Left lung (tissue), 10 donors: ENCODE data around the gene ARL4D. TPM values are rescaled to one million over a fixed set of nuclear protein-coding genes. Genes with fewer than 3 reads are reported as not detected.
"Not testable (repeated sequence)": the region's sequence is repeated elsewhere in the genome, so short reads cannot be mapped to it uniquely, and the experiment has no call there.

Experiments
- ATAC-seq: fragments of 200-7000 bp; cut with Tn5 transposase; one replicate; pipeline ENCODE4 v1.9.1; 2020; ENCODE audit warnings: moderate library complexity
- DNase-seq, 4 donors: peaks; one replicate each; pipeline ENCODE4 v3.0.0-alpha.2; 2013 to 2020
- H3K27ac ChIP-seq, 2 donors: fragments of 200-600 bp; sonication (generic) in 1 of 2; one replicate each; pipeline versions ENCODE4 v1.5.0 to v1.8.0; 2020 to 2021
- H3K27me3 ChIP-seq, 2 donors: fragments of 200-600 bp; sonication (generic) in 1 of 2; one replicate each; pipeline versions ENCODE4 v1.5.0 to v1.8.0; 2020 to 2021
- H3K36me3 ChIP-seq, 2 donors: fragments of 200-600 bp; sonication (generic) in 1 of 2; one replicate each; pipeline versions ENCODE4 v1.5.0 to v1.8.0; 2020 to 2021
- H3K4me1 ChIP-seq, 2 donors: fragments of 200-600 bp; one replicate each; pipeline ENCODE4 v1.8.0; 2021
- H3K4me3 ChIP-seq, 2 donors: fragments of 200-600 bp; sonication (generic) in 1 of 2; one replicate each; pipeline versions ENCODE4 v1.5.0 to v1.8.0; 2020 to 2021; ENCODE audit warnings: mild to moderate bottlenecking in 1 of 2
- H3K9me3 ChIP-seq, 2 donors: fragments of 200-600 bp; sonication (generic) in 1 of 2; one replicate each; pipeline versions ENCODE4 v1.5.0 to v1.8.0; 2020 to 2021
- intact Hi-C, 2 donors: fragments of 100-400 bp; cut with DNase I; formaldehyde crosslinking; loops; one replicate each; pipeline versions ENCODE4 v1.11.2 to v1.14.2; 2022
- polyA plus RNA-seq, 6 donors: library from polyadenylated mRNA; unstranded; fragments of 120-200 nt; gene quantifications; one replicate each; pipeline ENCODE4 v1.2.1, GENCODE V29; 2013; ENCODE audit not compliant: insufficient read length in 6 of 6
- total RNA-seq, 2 donors: library from RNA; stranded (reverse); fragmentation: NEBNext Ultra II Directional; extraction: Animal tissue kit (Norgen Biotek cat#: 25700); gene quantifications; one replicate each; pipeline ENCODE4 v1.2.1, GENCODE V29; 2021
- TF ChIP-seq, protein P1 (sequence below), 2 donors: fragments of 200-600 bp; sonication (generic) in 1 of 2; IDR thresholded peaks; one replicate each; pipeline versions ENCODE4 v1.5.0 to v1.8.0; 2021; ENCODE audit warnings: antibody characterized with exemption in 2 of 2
- donor health status: DM: no; HTN: yes; CAD: no.
- donor health status: DM: no; HTN: no; CAD: no.

Gene ARL4D
- total and polyA plus RNA-seq, 8 donors = 5.9 to 13.0 (median 9.7) TPM

DNA sequence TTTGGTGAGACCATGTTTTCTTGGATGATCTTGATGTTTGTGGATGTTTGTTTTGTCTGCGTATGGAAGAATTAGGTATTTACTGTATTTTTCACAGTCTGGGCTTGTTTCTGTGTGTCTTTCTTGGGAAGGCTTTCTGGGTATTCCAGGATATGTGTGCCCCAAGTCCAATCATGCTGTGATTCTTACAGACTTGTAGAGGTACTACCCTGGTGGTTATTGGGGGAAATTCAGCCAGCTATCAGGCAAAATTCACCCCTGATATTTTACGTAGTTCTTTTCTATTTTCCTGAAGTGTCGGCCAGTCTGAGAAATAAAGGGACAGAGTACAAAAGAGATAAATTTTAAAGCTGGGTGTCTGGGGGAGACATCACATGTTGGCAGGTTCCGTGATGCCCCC, 33.4 kb upstream of the ARL4D start:
- no peak overlapping the region for H3K27ac ChIP-seq
- peaks cover 8 to 34% of the 10 kb centered on the region in 2 donors for H3K4me1 ChIP-seq
- no peaks in the 10 kb centered on the region for H3K27me3 ChIP-seq
- ATAC-seq (no peak), DNase-seq (no peak)
- intact Hi-C loops = no loop called here
- TF ChIP-seq, protein P1, sequence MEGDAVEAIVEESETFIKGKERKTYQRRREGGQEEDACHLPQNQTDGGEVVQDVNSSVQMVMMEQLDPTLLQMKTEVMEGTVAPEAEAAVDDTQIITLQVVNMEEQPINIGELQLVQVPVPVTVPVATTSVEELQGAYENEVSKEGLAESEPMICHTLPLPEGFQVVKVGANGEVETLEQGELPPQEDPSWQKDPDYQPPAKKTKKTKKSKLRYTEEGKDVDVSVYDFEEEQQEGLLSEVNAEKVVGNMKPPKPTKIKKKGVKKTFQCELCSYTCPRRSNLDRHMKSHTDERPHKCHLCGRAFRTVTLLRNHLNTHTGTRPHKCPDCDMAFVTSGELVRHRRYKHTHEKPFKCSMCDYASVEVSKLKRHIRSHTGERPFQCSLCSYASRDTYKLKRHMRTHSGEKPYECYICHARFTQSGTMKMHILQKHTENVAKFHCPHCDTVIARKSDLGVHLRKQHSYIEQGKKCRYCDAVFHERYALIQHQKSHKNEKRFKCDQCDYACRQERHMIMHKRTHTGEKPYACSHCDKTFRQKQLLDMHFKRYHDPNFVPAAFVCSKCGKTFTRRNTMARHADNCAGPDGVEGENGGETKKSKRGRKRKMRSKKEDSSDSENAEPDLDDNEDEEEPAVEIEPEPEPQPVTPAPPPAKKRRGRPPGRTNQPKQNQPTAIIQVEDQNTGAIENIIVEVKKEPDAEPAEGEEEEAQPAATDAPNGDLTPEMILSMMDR (IDR thresholded peaks at IDR 0.05) = no peak
- H3K9me3 ChIP-seq = no peaks in the 10 kb centered on the region
- H3K4me3 ChIP-seq = no peak overlapping the region
- no peaks in the 10 kb centered on the region for H3K36me3 ChIP-seq

DNA sequence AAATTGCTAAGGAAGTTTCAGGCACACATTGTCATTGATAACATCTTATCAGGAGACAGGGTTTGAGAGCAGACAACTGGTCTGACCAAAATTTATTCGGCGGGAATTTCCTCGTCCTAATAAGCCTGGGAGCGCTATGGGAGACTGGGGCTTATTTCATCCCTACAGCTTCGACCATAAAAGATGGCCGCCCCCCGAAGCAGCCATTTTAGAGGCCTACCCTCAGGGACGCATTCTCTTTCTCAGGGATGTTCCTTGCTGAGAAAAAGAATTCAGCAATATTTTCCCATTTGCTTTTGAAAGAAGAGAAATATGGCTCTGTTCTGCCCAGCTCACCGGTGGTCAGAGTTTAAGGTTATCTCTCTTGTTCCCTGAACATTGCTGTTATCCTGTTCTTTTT, 32.9 kb upstream of the ARL4D start:
- DNase-seq, H3K27ac ChIP-seq, H3K36me3 ChIP-seq, ATAC-seq, H3K27me3 ChIP-seq, intact Hi-C loops, H3K4me3 ChIP-seq, H3K9me3 ChIP-seq: not testable (repeated sequence)
- H3K4me1 ChIP-seq = peaks cover 8 to 34% of the 10 kb centered on the region in 2 donors

- ATAC-seq (no peak), DNase-seq (no peak)
- no peaks in the 10 kb centered on the region for H3K27me3 ChIP-seq
- TF ChIP-seq, protein P1 (IDR thresholded peaks at IDR 0.05) = no peak
- H3K36me3 ChIP-seq = no peaks in the 10 kb centered on the region
- peak overlapping the region; percentile 100 for H3K27ac ChIP-seq
- peaks cover 8 to 38% of the 10 kb centered on the region in 2 donors for H3K4me1 ChIP-seq
- H3K9me3 ChIP-seq = no peaks in the 10 kb centered on the region
- intact Hi-C loops = no loop called here
- H3K4me3 ChIP-seq = peak overlapping the region in 1 of 2 donors; percentile 53
Observed at GRCh38 chr17:43366891-43367736, 31.7 kb upstream of the ARL4D start.

GRCh38 chr17:43367737-43368242, 31.0 kb upstream of the ARL4D start:
- DNase-seq (peak in 1 of 4 donors; percentile 85), ATAC-seq (peak; percentile 3)
- H3K9me3 ChIP-seq = no peaks in the 10 kb centered on the region
- peaks cover 8 to 38% of the 10 kb centered on the region in 2 donors for H3K4me1 ChIP-seq
- no peaks in the 10 kb centered on the region for H3K36me3 ChIP-seq
- no peaks in the 10 kb centered on the region for H3K27me3 ChIP-seq
- intact Hi-C loops = no loop called here
- peak overlapping the region; percentile 100 for H3K27ac ChIP-seq
- H3K4me3 ChIP-seq = peak overlapping the region; percentile 36 to 53
- TF ChIP-seq, protein P1 (IDR thresholded peaks at IDR 0.05) = no peak

- TF ChIP-seq, protein P1 (IDR thresholded peaks at IDR 0.05) = no peak
- peak overlapping the region; percentile 36 to 53 for H3K4me3 ChIP-seq
- H3K4me1 ChIP-seq = peaks cover 8 to 42% of the 10 kb centered on the region in 2 donors
- DNase-seq = peak; percentile 83 to 95 (median 90)
- no peaks in the 10 kb centered on the region for H3K9me3 ChIP-seq
- intact Hi-C loops = no loop called here
- ATAC-seq = peak; percentile 89
- no peaks in the 10 kb centered on the region for H3K27me3 ChIP-seq
- peak overlapping the region; percentile 100 for H3K27ac ChIP-seq
- H3K36me3 ChIP-seq = no peaks in the 10 kb centered on the region
Observed at GRCh38 chr17:43368740-43369506, 29.9 kb upstream of the ARL4D start.
